ENCODE measurements around the gene CCDC85C.

The CCDC85C gene

DNA sequence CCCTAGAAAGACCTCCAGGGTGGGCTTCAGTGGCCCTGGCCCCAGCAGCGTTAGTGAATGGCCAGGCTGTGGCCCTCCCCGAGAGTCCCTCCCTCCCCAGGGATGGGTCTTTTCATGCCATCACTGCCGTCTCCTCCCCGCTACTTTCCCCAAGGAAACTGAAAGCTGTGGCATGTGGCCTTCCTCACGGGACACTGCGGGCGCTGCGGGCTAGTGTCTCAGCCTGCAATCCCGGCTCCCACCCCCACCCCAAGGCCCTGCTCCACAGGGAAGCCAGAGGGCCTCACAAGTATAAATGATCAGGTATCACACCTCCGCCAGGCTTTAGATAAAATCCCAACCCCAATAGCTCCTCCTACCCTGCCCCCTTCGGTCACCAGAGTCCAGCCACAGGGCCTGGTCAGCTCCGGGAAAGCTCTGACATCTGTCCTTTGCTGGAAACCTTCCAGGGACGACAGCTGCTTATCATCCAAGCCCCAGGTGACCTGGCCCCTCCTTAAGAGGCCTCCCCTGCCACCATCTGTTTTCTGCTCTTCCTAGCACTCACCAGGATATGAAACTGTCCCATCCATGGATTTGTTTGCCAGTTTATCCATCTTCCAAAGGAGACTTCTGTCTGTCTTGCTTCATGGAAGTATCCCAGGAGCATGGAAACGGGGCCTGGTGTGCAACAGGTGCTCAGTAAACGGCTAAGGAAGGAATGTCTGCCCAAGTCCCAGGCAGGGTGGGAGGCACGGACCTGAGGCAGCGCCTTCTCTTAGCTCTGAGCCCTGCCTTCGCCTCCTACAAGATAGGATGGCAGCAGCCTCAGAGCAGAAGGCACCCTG lies 31.6 kb downstream of the CCDC85C start:
- Histone ChIP-seq H3K27ac (peak overlapping the region; percentile 65), H3K9ac (ENCODE audit: insufficient read length) (no peak overlapping the region), H3K36me3 (ENCODE audit: insufficient read depth, low read length) (no peaks in the 10 kb centered on the region), H3K9me3 (ENCODE audit: low read depth, low read length) (no peaks in the 10 kb centered on the region), H3K4me3 (no peak overlapping the region)
- DNase-seq (ENCODE audit: low read depth, low spot score), result no peak
- TF ChIP-seq EZH2 (IDR thresholded peaks at IDR 0.05) (no peak), FOXP2 (optimal IDR thresholded peaks at IDR 0.05; ENCODE audit: control extremely low read depth, extremely low read length, insufficient read depth) (no peak), POLR2AphosphoS5 (IDR thresholded peaks at IDR 0.05; ENCODE audit: borderline replicate concordance, low read depth, low read length) (no peak)

- TF ChIP-seq FOXP2 (optimal IDR thresholded peaks at IDR 0.05; ENCODE audit: control extremely low read depth, extremely low read length, insufficient read depth), result no peak
- TF ChIP-seq EZH2 (IDR thresholded peaks at IDR 0.05), result no peak
- no peak for TF ChIP-seq POLR2AphosphoS5 (IDR thresholded peaks at IDR 0.05; ENCODE audit: borderline replicate concordance, low read depth, low read length)
- H3K27ac ChIP-seq, result peak overlapping the region; percentile 62
- no peak overlapping the region for H3K4me3 ChIP-seq
- H3K36me3 ChIP-seq (ENCODE audit: insufficient read depth, low read length), result no peaks in the 10 kb centered on the region
- H3K9ac ChIP-seq (ENCODE audit: insufficient read length), result no peak overlapping the region
- no peaks in the 10 kb centered on the region for H3K9me3 ChIP-seq (ENCODE audit: low read depth, low read length)
- DNase-seq (ENCODE audit: low read depth, low spot score), result no peak
These were observed 32.6 kb downstream of the CCDC85C start for GRCh38 chr14:99571303-99571986.

DNA sequence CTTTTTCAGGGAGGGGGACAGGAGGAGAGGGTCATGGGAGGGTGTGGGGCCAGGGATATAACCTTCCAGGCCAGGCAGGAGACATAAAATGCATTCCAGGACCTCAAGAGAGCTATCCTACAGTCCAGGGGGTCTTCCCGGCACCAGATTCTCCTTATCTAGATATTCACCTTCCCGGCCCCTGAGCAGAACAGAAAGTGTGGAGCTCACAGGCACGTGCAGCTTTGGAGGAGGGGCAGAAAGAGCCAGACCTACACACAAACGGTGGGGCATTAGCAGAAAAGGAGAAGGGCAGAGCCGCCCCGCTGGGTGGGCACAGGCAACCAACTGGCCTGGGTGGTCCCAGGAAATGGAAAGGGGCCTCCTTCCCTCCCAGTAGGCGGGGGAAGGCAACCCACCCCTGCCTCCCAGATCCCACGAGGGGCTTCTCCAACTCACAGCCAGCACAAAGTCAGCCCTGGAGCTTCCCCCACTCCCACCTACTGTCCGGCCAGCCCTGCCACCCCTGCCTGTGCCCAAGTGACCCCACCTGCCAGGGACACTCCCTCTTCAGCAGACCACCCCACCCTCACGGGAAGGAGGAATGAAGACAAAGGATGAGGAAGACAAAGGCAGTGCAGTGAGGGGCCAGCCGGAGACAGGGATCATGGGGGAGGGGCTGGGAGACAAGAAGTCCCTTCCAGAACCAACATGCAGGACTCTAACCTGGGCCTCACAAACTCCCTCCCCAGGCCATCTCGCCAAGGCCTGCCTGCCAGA lies 33.3 kb downstream of the CCDC85C start:
- no peak for TF ChIP-seq POLR2AphosphoS5 (IDR thresholded peaks at IDR 0.05; ENCODE audit: borderline replicate concordance, low read depth, low read length)
- TF ChIP-seq EZH2 (IDR thresholded peaks at IDR 0.05), result no peak
- no peak for TF ChIP-seq FOXP2 (optimal IDR thresholded peaks at IDR 0.05; ENCODE audit: control extremely low read depth, extremely low read length, insufficient read depth)
- no peaks in the 10 kb centered on the region for H3K36me3 ChIP-seq (ENCODE audit: insufficient read depth, low read length)
- no peak overlapping the region for H3K9ac ChIP-seq (ENCODE audit: insufficient read length)
- DNase-seq (ENCODE audit: low read depth, low spot score), result no peak
- no peaks in the 10 kb centered on the region for H3K9me3 ChIP-seq (ENCODE audit: low read depth, low read length)
- H3K4me3 ChIP-seq, result no peak overlapping the region
- H3K27ac ChIP-seq, result no peak overlapping the region

DNA sequence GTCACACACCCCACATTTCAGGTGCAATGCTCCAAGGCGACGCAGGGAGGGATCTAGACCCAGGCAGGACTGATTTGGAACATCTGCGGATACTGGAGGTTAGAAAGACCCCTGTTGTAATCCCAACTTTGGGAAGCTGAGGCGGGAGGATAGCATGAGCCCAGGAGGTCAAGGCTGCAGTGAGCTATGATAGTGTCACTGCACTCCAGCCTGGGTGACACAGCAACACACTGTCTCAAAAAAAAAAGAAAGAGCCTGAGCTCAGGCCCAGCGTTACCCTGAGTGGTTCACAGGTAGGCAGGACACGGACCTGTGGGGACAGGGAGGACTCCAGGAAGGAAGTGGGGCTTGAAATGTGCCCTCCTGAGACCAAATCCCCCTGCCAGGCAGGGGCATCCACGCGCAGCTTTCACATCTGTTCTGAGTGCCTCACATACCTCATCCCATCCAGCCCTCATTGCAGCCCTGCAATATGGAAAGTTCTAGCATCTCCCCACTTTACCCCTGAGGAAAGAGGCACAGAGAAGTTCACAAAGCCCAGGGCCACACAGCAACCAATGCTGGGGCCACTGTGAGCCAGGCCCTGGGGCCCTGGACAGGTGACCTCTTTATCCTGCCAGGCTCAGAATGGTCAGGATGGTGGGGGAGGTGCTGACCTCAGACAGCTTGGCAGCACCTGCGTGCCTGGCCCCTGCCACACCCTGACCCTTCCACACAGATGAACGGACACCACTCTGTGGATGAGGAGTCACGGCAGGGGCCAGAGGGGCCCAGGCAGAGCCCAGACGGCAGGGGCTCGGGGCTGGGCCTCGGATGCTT lies 34.1 kb downstream of the CCDC85C start:
- H3K27ac ChIP-seq, result no peak overlapping the region
- DNase-seq (ENCODE audit: low read depth, low spot score), result no peak
- H3K9ac ChIP-seq (ENCODE audit: insufficient read length), result no peak overlapping the region
- H3K36me3 ChIP-seq (ENCODE audit: insufficient read depth, low read length), result no peaks in the 10 kb centered on the region
- TF ChIP-seq EZH2 (IDR thresholded peaks at IDR 0.05), result no peak
- TF ChIP-seq POLR2AphosphoS5 (IDR thresholded peaks at IDR 0.05; ENCODE audit: borderline replicate concordance, low read depth, low read length), result no peak
- no peak for TF ChIP-seq FOXP2 (optimal IDR thresholded peaks at IDR 0.05; ENCODE audit: control extremely low read depth, extremely low read length, insufficient read depth)
- no peaks in the 10 kb centered on the region for H3K9me3 ChIP-seq (ENCODE audit: low read depth, low read length)
- no peak overlapping the region for H3K4me3 ChIP-seq

DNA sequence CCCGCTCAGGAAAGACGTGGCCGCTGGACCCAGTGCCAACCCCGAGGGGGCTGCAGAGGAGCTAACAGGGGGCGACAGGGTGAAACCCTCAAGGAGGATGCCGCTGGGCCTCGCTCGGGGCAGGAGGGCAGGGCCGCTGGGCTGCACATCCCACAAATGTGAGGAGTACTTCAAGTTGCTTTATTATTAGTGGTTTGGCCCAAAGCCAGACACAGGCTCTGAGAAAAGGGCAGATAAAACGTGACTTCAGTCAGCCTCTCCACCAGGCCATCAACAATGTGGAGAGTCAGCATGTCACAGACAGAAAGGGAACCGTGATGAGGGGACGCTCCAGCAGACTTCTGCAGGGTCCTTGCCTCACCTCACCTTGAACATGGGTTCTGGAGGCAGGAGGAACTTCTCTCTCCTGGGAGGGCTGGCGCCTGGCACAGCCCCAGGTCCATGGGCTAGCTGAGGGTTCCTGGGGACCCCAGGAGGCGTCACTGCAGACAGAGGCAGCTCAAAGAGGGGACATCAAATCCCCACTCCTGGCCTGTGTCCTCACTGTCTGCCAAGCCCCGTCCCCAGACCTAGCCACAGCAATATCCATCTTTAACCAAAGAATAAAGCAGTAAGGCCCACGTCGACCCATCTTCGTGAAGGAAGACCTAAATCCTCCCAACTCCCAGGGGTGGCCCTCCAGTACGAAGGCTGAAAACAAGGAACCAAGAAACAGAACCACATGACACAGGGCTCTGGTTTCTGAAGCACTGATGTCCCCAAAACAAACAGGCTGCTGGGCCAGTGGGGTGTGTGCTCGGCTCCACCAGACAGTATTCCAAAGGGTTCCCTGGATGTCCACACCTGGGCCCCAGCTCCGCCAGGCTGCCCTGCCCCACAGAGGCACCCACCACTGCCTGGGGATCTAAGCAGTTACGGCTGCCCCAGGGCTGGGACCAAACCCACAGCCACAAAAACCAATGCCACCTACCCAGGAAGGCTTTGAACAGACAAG lies 35.1 kb downstream of the CCDC85C start:
- H3K27ac ChIP-seq, result no peak overlapping the region
- no peak overlapping the region for H3K4me3 ChIP-seq
- no peaks in the 10 kb centered on the region for H3K9me3 ChIP-seq (ENCODE audit: low read depth, low read length)
- no peaks in the 10 kb centered on the region for H3K36me3 ChIP-seq (ENCODE audit: insufficient read depth, low read length)
- no peak for DNase-seq (ENCODE audit: low read depth, low spot score)
- no peak overlapping the region for H3K9ac ChIP-seq (ENCODE audit: insufficient read length)
- TF ChIP-seq FOXP2 (optimal IDR thresholded peaks at IDR 0.05; ENCODE audit: control extremely low read depth, extremely low read length, insufficient read depth), result no peak
- no peak for TF ChIP-seq EZH2 (IDR thresholded peaks at IDR 0.05)
- TF ChIP-seq POLR2AphosphoS5 (IDR thresholded peaks at IDR 0.05; ENCODE audit: borderline replicate concordance, low read depth, low read length), result no peak

- Histone ChIP-seq H3K36me3 (ENCODE audit: insufficient read depth, low read length) (no peaks in the 10 kb centered on the region), H3K27ac (no peak overlapping the region), H3K9ac (ENCODE audit: insufficient read length) (no peak overlapping the region), H3K4me3 (no peak overlapping the region), H3K9me3 (ENCODE audit: low read depth, low read length) (no peaks in the 10 kb centered on the region)
- no peak for DNase-seq (ENCODE audit: low read depth, low spot score)
- no peak for TF ChIP-seq FOXP2 (optimal IDR thresholded peaks at IDR 0.05; ENCODE audit: control extremely low read depth, extremely low read length, insufficient read depth)
- no peak for TF ChIP-seq POLR2AphosphoS5 (IDR thresholded peaks at IDR 0.05; ENCODE audit: borderline replicate concordance, low read depth, low read length)
- no peak for TF ChIP-seq EZH2 (IDR thresholded peaks at IDR 0.05)
These were observed 37.3 kb downstream of the CCDC85C start for GRCh38 chr14:99566390-99567354.

Measured in SK-N-MC (cell line).